Measurements from ENCODE around the gene ERICH6B.
"Not testable (repeated sequence)": the region's sequence is repeated elsewhere in the genome, so short reads cannot be mapped to it uniquely, and the experiment has no call there.

DNA sequence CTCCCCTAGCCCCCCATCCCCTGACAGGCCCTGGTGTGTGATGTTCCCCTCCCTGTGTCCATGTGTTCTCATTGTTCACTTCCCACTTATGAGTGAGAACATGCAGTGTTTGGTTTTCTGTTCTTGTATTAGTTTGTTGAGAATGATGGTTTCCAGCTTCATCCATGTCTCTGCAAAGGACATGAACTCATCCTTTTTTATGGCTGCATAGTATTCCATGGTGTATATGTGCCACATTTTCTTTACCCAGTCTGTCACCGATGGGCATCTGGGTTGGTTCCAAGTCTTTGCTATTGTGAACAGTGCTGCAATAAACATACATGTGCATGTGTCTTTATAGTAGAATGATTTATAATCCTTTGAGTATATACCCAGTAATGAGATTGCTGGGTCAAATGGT is 47.4 kb upstream of the ERICH6B start:
- TF ChIP-seq, protein P1, sequence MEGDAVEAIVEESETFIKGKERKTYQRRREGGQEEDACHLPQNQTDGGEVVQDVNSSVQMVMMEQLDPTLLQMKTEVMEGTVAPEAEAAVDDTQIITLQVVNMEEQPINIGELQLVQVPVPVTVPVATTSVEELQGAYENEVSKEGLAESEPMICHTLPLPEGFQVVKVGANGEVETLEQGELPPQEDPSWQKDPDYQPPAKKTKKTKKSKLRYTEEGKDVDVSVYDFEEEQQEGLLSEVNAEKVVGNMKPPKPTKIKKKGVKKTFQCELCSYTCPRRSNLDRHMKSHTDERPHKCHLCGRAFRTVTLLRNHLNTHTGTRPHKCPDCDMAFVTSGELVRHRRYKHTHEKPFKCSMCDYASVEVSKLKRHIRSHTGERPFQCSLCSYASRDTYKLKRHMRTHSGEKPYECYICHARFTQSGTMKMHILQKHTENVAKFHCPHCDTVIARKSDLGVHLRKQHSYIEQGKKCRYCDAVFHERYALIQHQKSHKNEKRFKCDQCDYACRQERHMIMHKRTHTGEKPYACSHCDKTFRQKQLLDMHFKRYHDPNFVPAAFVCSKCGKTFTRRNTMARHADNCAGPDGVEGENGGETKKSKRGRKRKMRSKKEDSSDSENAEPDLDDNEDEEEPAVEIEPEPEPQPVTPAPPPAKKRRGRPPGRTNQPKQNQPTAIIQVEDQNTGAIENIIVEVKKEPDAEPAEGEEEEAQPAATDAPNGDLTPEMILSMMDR (IDR thresholded peaks at IDR 0.05; ENCODE audit: low read depth, low read length) = not testable (repeated sequence)
- TF ChIP-seq EZH2phosphoT487 (IDR thresholded peaks at IDR 0.05; ENCODE audit: low read depth) = not testable (repeated sequence)

All from OCI-LY3 (cell line).